ENCODE measurements around the gene MBOAT1.

DNA sequence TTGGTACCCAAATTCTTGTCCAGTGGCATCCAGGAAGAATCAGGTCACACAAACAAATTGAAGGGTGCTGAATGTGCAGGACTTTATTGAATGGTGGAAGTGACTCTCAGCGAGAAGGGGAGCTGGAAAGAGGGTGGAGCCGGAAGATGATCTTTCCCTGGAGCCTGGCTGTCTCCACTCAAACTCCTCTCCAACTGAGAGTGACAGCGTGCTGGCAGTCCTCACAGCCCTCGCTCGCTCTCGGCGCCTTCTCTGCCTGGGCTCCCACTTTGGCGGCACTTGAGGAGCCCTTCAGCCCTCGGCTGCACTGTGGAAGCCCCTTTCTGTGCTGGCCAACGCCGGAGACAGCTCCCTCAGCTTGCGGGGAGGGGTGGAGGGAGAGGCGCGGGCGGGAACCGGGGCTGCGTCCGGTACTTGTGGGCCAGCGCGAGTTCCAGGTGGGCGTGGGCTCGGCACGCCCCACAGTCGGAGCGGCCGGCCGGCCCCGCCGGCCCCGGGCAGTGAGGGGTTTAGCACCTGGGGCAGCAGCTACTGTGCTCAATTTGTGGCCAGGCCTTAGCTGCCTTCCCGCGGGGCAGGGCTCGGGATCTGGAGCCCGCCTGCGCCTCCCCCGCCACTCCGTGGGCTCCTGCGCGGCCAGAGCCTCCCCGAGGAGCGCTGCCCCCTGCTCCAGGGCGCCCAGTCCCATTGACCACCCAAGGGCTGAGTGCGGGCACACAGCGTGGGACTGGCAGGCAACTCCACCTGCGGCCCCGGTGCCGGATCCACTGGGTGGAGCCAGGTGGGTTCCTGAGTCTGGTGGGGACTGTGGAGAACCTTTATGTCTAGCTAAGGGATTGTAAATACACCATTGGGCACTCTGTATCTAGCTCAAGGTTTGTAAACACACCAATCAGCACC is 26.7 kb upstream of the MBOAT1 start:
- TF ChIP-seq POLR2A (IDR thresholded peaks at IDR 0.05) (no peak), POLR2AphosphoS5 (IDR thresholded peaks at IDR 0.05; ENCODE audit: insufficient read depth in 1 of 2, low read depth in 1 of 2) (no peak)
- TF ChIP-seq, protein P1, sequence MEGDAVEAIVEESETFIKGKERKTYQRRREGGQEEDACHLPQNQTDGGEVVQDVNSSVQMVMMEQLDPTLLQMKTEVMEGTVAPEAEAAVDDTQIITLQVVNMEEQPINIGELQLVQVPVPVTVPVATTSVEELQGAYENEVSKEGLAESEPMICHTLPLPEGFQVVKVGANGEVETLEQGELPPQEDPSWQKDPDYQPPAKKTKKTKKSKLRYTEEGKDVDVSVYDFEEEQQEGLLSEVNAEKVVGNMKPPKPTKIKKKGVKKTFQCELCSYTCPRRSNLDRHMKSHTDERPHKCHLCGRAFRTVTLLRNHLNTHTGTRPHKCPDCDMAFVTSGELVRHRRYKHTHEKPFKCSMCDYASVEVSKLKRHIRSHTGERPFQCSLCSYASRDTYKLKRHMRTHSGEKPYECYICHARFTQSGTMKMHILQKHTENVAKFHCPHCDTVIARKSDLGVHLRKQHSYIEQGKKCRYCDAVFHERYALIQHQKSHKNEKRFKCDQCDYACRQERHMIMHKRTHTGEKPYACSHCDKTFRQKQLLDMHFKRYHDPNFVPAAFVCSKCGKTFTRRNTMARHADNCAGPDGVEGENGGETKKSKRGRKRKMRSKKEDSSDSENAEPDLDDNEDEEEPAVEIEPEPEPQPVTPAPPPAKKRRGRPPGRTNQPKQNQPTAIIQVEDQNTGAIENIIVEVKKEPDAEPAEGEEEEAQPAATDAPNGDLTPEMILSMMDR (IDR thresholded peaks at IDR 0.05): no peak
